Tracheal epithelial cell (primary cell): ENCODE data around the gene HPF1. TPM values are rescaled to one million over a fixed set of nuclear protein-coding genes. Genes with fewer than 3 reads are reported as not detected.

Experiments
- total RNA-seq: library from RNA; depleted of rRNA; stranded (reverse); fragments of >200 nt; gene quantifications from 2 replicates; pipeline ENCODE4 v1.2.1, GENCODE V29; 2014

HPF1 gene
- 10.6 and 15.3 TPM in 2 replicates for total RNA-seq

DNA sequence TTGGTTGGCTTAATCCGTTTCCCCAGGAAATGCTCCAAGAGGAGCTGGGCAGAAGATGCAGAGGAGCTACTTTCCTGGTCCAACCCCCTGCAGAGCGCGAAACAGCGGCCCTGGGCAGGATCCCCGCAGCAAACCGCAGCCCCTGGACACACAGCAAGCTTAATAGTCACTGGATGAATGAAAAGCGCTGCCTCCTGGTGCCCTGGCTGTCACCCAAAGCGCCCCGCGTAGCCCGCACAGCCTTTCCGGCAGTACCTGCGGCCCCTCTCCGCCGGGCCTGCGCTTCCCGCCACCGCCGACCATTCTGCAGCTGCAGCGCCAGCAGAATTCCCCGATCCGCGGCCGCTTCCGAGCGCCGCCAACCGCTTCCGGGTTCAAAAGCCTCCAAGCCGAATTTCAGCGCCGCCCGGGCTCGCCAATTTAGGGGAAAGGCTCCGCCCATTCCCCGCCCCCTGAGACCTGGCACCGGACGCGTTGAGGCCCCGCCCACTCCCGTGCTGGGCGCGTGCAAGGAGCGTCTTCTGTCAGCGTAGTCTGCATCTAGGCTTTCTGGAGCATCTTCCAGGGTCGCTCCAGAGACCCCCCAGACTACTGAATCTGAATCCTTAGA, at the start of gene HPF1:
Gene HPF1 (minus strand): TSS at position 370 of the 610 bp plus-strand sequence. CDS start 67 bp downstream, at position 303.

Other genes with a start within 250 kb of the HPF1 start
- gene NEK1, start 145.4 kb downstream of the HPF1 start, total RNA-seq, result 5.1 and 11.9 TPM in 2 replicates
- 27.2 and 46.3 TPM in 2 replicates for gene CLCN3, start 137.4 kb downstream of the HPF1 start, total RNA-seq